ENCODE data around the gene BTBD9. TPM values are rescaled to one million over a fixed set of nuclear protein-coding genes. Genes with fewer than 3 reads are reported as not detected.

BTBD9 gene
- total and polyA plus RNA-seq, 5 donors = 9.8 to 24.6 (median 23.7) TPM

DNA sequence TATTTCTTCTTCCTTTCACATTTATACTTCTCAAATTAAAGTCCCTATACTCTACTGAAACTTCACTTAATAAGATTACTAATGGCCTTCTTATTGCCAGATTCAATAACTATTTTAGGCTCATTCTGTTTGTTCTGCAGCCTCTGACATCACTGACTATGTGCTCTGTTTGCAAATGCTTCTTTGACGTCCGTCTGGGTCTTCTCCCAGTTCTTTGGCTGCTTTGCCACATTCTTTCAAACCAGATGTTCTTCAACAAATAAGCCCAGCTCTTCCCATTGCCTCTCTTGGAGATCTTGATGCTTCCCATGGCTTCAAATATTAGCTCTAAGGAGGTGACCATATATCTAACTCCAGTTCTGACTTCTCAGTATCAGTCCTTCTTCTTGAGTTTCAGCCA, 117.4 kb downstream of the BTBD9 start:
- H3K9me3 ChIP-seq (ENCODE audit: control insufficient read depth, low read length) = no peaks in the 10 kb centered on the region
- H3K4me1 ChIP-seq (ENCODE audit: control insufficient read depth, insufficient read depth, low read length) = peaks cover 5% of the 10 kb centered on the region
- no peak overlapping the region for H3K27ac ChIP-seq (ENCODE audit: low read length)
- 55% methylated on average over 2 of the region's 2 CpGs for WGBS
- ATAC-seq (peak in 1 of 2 donors; percentile 33), DNase-seq (no peak)
- H3K27me3 ChIP-seq (ENCODE audit: control insufficient read depth, insufficient read depth) = no peaks in the 10 kb centered on the region
- H3K4me3 ChIP-seq (ENCODE audit: low read length) = no peak overlapping the region
- intact Hi-C loops (cut with DNase I) = no loop called here

DNA sequence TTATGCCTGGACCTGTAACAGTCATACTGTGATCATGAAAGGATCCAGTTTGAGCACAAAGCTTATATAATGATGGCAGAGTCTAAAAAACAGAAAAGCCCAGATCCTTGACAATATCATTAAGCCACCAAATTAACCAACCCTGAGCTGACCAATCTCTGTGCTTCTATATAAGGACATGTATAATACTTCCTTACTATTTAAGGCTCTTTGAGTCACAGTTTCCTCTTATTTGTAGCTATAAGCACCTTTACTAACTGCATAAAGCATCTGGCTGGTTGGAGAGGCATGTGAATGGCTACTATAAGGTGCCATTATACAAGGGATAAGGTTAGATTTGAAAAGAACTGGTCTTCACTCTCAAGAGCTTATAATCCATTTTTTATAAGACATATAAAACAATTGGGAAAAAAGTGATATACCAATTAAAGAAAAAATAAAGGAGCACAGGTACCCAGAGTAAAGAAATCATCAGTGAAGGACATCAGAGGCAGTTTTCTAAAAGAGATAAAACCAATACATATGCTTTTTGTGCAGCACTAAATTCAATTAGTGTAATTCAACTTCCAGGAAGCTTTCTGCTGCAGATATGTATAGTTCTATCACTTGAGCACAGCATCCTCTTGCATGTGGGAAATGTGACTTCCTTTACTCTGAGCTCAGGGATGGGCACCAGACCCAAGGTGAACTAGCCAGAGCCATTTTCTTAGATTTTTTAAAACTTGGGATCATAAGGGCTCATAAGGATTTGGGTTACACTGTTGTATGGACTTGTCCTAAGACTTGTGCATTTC, 121.0 kb downstream of the BTBD9 start:
- no peak for DNase-seq
- no peak overlapping the region for H3K27ac ChIP-seq (ENCODE audit: low read length)
- H3K4me3 ChIP-seq (ENCODE audit: low read length) = no peak overlapping the region
- intact Hi-C loops (cut with DNase I) = no loop called here
- ATAC-seq = no peak
- no peaks in the 10 kb centered on the region for H3K27me3 ChIP-seq (ENCODE audit: control insufficient read depth, insufficient read depth)
- peaks cover 10% of the 10 kb centered on the region for H3K4me1 ChIP-seq (ENCODE audit: control insufficient read depth, insufficient read depth, low read length)
- no peaks in the 10 kb centered on the region for H3K9me3 ChIP-seq (ENCODE audit: control insufficient read depth, low read length)

DNA sequence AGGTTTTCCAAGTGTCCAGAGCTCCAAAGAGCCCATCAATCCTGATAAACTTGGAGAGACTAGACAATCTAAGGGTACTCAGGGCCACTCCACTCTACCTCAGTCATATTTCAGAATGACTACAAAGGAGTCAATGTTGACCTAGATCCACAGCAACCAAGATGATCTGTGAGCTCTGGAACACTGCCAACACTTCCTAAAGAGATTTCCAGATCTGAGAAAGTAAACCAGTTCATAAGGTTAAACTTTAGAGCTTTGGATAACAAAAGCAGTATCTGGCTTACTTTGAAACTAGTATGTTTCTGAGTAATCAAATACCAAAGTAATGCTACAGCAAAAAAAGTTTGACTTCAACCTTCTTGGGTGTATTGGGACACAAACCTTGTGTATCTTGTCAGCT, 122.7 kb downstream of the BTBD9 start:
- H3K27ac ChIP-seq (ENCODE audit: low read length) = no peak overlapping the region
- no peaks in the 10 kb centered on the region for H3K9me3 ChIP-seq (ENCODE audit: control insufficient read depth, low read length)
- intact Hi-C loops (cut with DNase I) = no loop called here
- DNase-seq (no peak), ATAC-seq (no peak)
- no peaks in the 10 kb centered on the region for H3K27me3 ChIP-seq (ENCODE audit: control insufficient read depth, insufficient read depth)
- peaks cover 8% of the 10 kb centered on the region for H3K4me1 ChIP-seq (ENCODE audit: control insufficient read depth, insufficient read depth, low read length)
- no peak overlapping the region for H3K4me3 ChIP-seq (ENCODE audit: low read length)

DNA sequence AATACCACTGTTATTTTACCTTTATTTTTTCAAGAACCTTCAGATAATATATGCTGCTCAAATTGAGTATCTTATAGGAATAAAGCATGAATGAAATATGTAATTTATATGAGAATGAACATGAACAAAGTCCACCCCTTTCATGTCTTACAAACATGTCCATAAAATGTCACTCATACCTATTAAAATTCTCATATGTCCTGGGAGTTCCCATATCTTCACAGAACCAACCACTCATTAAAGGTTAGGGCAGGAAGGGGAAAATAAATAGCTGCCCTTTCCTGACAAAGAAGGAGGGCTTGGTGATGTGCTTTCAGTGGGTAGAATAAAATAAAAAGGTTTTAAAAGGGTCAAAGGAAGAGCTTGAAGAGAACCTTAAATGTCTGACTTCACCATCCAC, 125.3 kb downstream of the BTBD9 start:
- H3K4me3 ChIP-seq (ENCODE audit: low read length) = no peak overlapping the region
- no peaks in the 10 kb centered on the region for H3K27me3 ChIP-seq (ENCODE audit: control insufficient read depth, insufficient read depth)
- intact Hi-C loops (cut with DNase I) = no loop called here
- H3K27ac ChIP-seq (ENCODE audit: low read length) = no peak overlapping the region
- peaks cover 7% of the 10 kb centered on the region for H3K4me1 ChIP-seq (ENCODE audit: control insufficient read depth, insufficient read depth, low read length)
- ATAC-seq (no peak), DNase-seq (no peak)
- H3K9me3 ChIP-seq (ENCODE audit: control insufficient read depth, low read length) = no peaks in the 10 kb centered on the region

DNA sequence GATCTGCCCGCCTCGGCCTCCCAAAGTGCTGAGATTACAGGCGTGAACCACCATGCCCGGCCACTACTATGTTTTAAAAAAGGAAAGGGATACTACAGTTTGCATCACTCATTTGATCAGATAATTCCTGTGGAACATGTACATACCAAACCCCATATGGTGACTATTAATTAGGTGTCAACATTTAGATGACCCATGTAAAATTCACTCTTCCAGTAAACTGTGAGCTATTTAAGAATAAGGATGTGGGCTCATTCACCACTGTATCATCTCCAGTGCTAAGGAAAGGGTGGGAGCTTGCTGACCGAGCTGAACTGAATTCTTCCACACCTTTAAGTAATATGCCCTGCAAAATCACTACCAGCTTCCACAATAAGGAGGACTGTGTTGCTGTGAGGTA, 127.5 kb downstream of the BTBD9 start:
- intact Hi-C loops (cut with DNase I) = no loop called here
- peaks cover 7% of the 10 kb centered on the region for H3K4me1 ChIP-seq (ENCODE audit: control insufficient read depth, insufficient read depth, low read length)
- no peaks in the 10 kb centered on the region for H3K9me3 ChIP-seq (ENCODE audit: control insufficient read depth, low read length)
- WGBS = 98% methylated on average over 5 of the region's 5 CpGs
- H3K4me3 ChIP-seq (ENCODE audit: low read length) = no peak overlapping the region
- no peak for ATAC-seq
- H3K27me3 ChIP-seq (ENCODE audit: control insufficient read depth, insufficient read depth) = no peaks in the 10 kb centered on the region
- no peak for DNase-seq
- no peak overlapping the region for H3K27ac ChIP-seq (ENCODE audit: low read length)

DNA sequence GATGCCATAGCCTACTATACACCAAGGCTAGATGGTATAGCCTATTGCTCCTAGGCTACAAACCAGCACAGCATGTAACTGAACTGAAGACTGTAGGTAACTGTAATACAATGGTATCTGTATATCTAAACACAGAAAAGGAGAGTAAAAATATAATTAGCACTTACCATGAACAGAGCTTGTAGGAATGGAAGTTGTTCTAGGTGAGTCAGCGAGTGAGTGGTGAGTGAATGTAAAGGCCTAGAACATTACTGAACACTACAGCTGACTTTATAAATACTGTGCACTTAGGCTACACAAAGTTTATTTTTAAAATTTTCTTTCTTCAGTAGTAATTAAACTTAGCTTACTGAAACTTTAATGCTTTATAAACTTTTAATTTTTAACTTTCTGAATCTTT, 129.5 kb downstream of the BTBD9 start:
- no peaks in the 10 kb centered on the region for H3K9me3 ChIP-seq (ENCODE audit: control insufficient read depth, low read length)
- 98% methylated on average over 1 of the region's 1 CpG for WGBS
- no peaks in the 10 kb centered on the region for H3K27me3 ChIP-seq (ENCODE audit: control insufficient read depth, insufficient read depth)
- no peak for ATAC-seq
- DNase-seq = no peak
- no peak overlapping the region for H3K4me3 ChIP-seq (ENCODE audit: low read length)
- no peak overlapping the region for H3K27ac ChIP-seq (ENCODE audit: low read length)
- intact Hi-C loops (cut with DNase I) = no loop called here
- H3K4me1 ChIP-seq (ENCODE audit: control insufficient read depth, insufficient read depth, low read length) = peaks cover 4% of the 10 kb centered on the region

DNA sequence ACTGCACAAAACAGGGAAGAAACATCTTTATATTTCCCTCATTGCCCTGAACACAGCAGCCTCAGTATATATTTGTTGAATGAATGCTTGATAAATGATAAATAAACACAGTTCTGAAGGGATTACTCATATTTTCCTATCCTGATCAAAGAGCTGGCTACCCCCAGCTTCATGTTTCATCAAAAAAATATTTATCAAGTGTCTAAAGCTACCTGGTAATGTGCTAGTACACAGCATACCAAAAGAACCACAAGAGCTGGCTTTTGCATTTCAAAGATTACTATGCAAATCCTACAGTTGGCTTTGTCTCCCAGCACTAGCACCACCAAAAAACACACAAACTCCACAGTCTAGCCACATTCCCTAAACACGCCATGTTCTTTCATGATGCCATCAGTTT, 130.0 kb downstream of the BTBD9 start:
- ATAC-seq = no peak
- peaks cover 4% of the 10 kb centered on the region for H3K4me1 ChIP-seq (ENCODE audit: control insufficient read depth, insufficient read depth, low read length)
- no peak overlapping the region for H3K27ac ChIP-seq (ENCODE audit: low read length)
- H3K4me3 ChIP-seq (ENCODE audit: low read length) = no peak overlapping the region
- 99% methylated on average over 1 of the region's 1 CpG for WGBS
- intact Hi-C loops (cut with DNase I) = no loop called here
- H3K27me3 ChIP-seq (ENCODE audit: control insufficient read depth, insufficient read depth) = no peaks in the 10 kb centered on the region
- no peaks in the 10 kb centered on the region for H3K9me3 ChIP-seq (ENCODE audit: control insufficient read depth, low read length)
- no peak for DNase-seq

DNA sequence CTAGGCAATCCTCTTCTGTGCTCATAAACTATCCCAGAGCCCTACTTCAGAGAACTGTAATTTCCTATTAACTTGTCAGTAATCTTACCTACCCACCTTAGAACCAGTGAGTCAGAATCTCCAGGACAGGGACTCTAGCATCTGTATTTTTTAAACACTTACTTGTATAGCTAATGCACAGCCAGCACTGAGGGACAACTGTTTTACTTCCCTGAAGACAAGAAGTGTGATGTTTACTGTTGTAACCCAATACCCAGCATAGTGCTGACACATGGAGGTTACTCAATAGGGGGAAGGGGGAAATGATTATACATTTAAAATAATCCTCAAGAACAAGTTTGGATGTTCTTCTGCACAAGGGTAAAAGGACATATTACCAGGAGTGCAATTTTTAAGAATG, 130.8 kb downstream of the BTBD9 start:
- DNase-seq = no peak
- Histone ChIP-seq H3K27ac (ENCODE audit: low read length) (no peak overlapping the region), H3K27me3 (ENCODE audit: control insufficient read depth, insufficient read depth) (no peaks in the 10 kb centered on the region), H3K4me1 (ENCODE audit: control insufficient read depth, insufficient read depth, low read length) (peaks cover 4% of the 10 kb centered on the region), H3K9me3 (ENCODE audit: control insufficient read depth, low read length) (no peaks in the 10 kb centered on the region), H3K4me3 (ENCODE audit: low read length) (no peak overlapping the region)
- ATAC-seq = no peak
- intact Hi-C loops (cut with DNase I) = no loop called here

DNA sequence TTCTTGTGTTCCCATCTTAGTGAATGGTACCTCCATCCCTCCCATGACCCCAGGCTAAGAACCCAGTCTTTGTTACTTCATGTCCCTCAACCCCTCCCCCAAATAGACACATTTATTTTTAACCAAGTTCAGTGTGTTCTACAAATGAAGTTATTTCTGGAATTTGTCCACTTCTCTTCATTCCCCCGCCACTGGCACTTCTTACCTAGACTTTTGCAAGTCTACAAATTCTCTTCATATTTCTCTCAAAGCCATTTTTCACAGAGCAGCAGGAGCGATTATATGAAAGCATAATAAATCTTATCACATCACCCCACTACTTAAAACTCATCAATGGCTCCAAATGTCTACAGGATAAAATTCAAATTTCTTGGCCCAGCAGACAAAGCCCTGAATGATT, 131.4 kb downstream of the BTBD9 start:
- H3K9me3 ChIP-seq (ENCODE audit: control insufficient read depth, low read length) = no peaks in the 10 kb centered on the region
- peaks cover 4% of the 10 kb centered on the region for H3K4me1 ChIP-seq (ENCODE audit: control insufficient read depth, insufficient read depth, low read length)
- WGBS = 88% methylated on average over 2 of the region's 2 CpGs
- no peaks in the 10 kb centered on the region for H3K27me3 ChIP-seq (ENCODE audit: control insufficient read depth, insufficient read depth)
- DNase-seq (no peak), ATAC-seq (no peak)
- no peak overlapping the region for H3K4me3 ChIP-seq (ENCODE audit: low read length)
- H3K27ac ChIP-seq (ENCODE audit: low read length) = no peak overlapping the region
- intact Hi-C loops (cut with DNase I) = no loop called here

DNA sequence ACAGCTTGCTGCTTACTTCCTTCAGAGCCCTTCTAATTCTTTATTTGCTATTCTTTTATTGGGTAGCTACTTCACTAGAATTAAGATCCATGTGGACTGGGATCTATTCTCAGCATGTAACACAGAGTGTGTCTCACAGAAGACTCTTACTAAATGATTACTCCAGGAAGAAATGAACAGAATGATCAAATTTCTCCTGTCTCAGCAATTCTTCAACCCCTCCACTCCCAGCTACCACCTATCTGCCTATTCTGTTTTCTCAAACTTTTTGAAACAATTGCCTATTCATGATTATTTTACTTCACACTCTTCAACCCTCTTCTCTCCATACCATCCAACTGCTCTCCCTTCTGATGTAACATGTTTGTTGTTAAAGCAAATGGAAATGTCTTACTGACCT, 132.6 kb downstream of the BTBD9 start:
- Histone ChIP-seq H3K4me1 (ENCODE audit: control insufficient read depth, insufficient read depth, low read length) (peaks cover 4% of the 10 kb centered on the region), H3K27me3 (ENCODE audit: control insufficient read depth, insufficient read depth) (no peaks in the 10 kb centered on the region), H3K4me3 (ENCODE audit: low read length) (no peak overlapping the region), H3K9me3 (ENCODE audit: control insufficient read depth, low read length) (no peaks in the 10 kb centered on the region), H3K27ac (ENCODE audit: low read length) (no peak overlapping the region)
- ATAC-seq = no peak
- no peak for DNase-seq
- intact Hi-C loops (cut with DNase I) = no loop called here

DNA sequence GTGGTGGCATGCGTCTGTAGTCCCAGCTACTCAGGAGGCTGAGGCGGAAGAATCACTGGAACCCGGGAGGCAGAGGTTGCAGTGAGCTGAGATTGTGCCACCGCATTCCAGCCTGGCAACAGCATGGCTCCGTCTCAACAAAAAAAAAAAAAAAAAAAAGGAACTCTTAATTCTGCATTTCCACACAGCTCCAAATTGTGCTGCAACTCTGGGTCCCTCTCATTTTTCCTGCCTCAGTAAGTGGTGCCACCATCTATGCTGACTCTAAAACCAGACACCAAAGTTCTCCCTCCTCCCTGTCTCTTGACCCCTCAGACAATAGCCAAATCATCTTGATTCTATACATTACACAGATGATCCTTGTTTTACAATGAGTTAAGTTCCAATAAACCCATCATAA, 133.9 kb downstream of the BTBD9 start:
- H3K4me1 ChIP-seq (ENCODE audit: control insufficient read depth, insufficient read depth, low read length) = peaks cover 4% of the 10 kb centered on the region
- ATAC-seq (no peak), DNase-seq (no peak)
- WGBS = 94% methylated on average over 5 of the region's 5 CpGs
- H3K27ac ChIP-seq (ENCODE audit: low read length) = no peak overlapping the region
- intact Hi-C loops (cut with DNase I) = no loop called here
- no peaks in the 10 kb centered on the region for H3K9me3 ChIP-seq (ENCODE audit: control insufficient read depth, low read length)
- no peak overlapping the region for H3K4me3 ChIP-seq (ENCODE audit: low read length)
- no peaks in the 10 kb centered on the region for H3K27me3 ChIP-seq (ENCODE audit: control insufficient read depth, insufficient read depth)

DNA sequence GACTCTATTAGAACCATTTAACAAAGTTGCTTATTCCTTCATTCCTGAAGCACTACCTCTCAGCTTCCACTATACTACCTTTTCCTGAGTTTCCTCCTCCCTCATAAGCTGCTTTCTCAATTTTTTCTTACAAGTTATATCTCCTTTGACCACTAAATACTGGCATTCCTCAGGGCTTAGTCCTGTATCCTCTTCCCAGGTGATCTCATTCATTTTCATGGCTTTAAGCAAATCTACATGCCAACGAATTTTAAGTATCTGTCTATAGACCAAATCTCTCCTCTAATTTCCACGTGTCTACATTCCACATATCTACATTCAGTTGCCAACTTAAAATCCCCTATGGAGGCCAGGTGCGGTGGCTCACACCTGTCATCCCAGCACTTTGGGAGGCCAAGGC, 134.7 kb downstream of the BTBD9 start:
- WGBS = 92% methylated on average over 3 of the region's 3 CpGs
- DNase-seq = no peak
- no peak for ATAC-seq
- no peak overlapping the region for H3K4me3 ChIP-seq (ENCODE audit: low read length)
- no peaks in the 10 kb centered on the region for H3K9me3 ChIP-seq (ENCODE audit: control insufficient read depth, low read length)
- intact Hi-C loops (cut with DNase I) = no loop called here
- no peaks in the 10 kb centered on the region for H3K27me3 ChIP-seq (ENCODE audit: control insufficient read depth, insufficient read depth)
- H3K4me1 ChIP-seq (ENCODE audit: control insufficient read depth, insufficient read depth, low read length) = peaks cover 4% of the 10 kb centered on the region
- no peak overlapping the region for H3K27ac ChIP-seq (ENCODE audit: low read length)
